Uterus (tissue), 2 donors: ENCODE measurements around the gene SARS1.

Source experiments
- POLR2A ChIP-seq, 2 donors: fragments of 450-650 bp; IDR thresholded peaks; one replicate each; pipeline ENCODE4 v1.6.1; 2016; ENCODE audit warnings: antibody characterized with exemption in 2 of 2, mild to moderate bottlenecking in 1 of 2, moderate library complexity in 1 of 2
- TF ChIP-seq, protein P1 (sequence below), 4 experiments: fragments of 200-600 bp in 2 of 4; fragments of 450-650 bp in 2 of 4; sonication (generic) in 2 of 4; IDR thresholded peaks; one replicate each; pipeline ENCODE4 v1.5.1; 2016 to 2019; ENCODE audit warnings: antibody characterized with exemption in 4 of 4, mild to moderate bottlenecking in 2 of 4, moderate library complexity in 1 of 4

DNA sequence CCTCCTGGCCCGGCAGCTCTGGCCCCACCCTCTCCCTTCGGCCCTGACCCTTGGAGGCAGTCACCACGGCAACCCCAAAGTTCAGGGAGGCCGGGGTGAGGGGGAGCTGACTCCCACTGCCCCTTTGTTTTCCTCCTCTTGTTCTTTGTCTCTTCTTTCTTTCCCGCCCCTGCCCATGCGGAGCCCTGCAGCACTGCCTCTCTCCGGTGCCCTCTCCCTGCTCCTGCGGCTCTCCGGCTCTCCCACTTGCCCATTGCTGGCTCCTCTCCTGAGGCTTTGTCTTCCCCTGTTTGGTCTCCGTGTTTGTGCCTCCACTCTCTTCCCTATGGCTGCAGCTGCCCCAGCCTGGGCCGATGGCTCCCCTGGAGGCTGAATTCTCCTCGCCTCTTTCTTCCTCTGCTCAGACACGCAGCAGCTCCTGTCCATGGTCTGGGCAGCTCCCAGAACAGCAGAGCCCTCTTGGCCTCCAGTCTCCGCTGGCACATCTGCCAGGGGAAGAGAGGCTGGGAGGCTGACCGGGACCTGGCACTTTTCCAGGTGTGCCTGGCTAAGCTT is 41.5 kb downstream of the SARS1 start:
- TF ChIP-seq, protein P1, sequence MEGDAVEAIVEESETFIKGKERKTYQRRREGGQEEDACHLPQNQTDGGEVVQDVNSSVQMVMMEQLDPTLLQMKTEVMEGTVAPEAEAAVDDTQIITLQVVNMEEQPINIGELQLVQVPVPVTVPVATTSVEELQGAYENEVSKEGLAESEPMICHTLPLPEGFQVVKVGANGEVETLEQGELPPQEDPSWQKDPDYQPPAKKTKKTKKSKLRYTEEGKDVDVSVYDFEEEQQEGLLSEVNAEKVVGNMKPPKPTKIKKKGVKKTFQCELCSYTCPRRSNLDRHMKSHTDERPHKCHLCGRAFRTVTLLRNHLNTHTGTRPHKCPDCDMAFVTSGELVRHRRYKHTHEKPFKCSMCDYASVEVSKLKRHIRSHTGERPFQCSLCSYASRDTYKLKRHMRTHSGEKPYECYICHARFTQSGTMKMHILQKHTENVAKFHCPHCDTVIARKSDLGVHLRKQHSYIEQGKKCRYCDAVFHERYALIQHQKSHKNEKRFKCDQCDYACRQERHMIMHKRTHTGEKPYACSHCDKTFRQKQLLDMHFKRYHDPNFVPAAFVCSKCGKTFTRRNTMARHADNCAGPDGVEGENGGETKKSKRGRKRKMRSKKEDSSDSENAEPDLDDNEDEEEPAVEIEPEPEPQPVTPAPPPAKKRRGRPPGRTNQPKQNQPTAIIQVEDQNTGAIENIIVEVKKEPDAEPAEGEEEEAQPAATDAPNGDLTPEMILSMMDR (IDR thresholded peaks at IDR 0.05), result no peak
- no peak for TF ChIP-seq POLR2A (IDR thresholded peaks at IDR 0.05)
